Medulla oblongata (tissue), 1 donor: ENCODE measurements around the gene RNF212.

Experiments
- DNase-seq: peaks from one replicate; pipeline ENCODE4 v3.0.0-alpha.2; 2015; ENCODE audit errors: extremely low spot score

Gene RNF212

GRCh38 chr4:1115528-1116293 is 2.3 kb upstream of the RNF212 start:
- DNase-seq, result no peak

DNA sequence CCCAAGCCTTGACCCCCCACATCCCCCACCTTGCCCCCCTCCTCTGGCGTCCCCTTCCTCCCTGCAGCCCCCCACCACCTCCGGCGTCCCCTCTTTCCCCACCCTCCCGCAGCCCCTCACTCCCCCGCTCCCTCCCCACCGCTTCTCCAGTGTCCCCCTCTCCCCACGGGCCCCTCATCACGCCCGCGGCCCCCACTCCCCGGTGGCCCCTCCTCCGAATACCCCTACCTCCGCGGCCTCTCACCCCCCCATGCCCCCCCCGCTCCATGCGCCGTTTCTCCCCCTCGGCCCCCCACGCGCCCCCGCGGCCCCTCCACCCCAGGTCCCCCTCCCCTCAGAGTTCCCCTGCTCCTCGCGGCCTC is 562 bp downstream of the RNF212 start:
- DNase-seq, result no peak

DNA sequence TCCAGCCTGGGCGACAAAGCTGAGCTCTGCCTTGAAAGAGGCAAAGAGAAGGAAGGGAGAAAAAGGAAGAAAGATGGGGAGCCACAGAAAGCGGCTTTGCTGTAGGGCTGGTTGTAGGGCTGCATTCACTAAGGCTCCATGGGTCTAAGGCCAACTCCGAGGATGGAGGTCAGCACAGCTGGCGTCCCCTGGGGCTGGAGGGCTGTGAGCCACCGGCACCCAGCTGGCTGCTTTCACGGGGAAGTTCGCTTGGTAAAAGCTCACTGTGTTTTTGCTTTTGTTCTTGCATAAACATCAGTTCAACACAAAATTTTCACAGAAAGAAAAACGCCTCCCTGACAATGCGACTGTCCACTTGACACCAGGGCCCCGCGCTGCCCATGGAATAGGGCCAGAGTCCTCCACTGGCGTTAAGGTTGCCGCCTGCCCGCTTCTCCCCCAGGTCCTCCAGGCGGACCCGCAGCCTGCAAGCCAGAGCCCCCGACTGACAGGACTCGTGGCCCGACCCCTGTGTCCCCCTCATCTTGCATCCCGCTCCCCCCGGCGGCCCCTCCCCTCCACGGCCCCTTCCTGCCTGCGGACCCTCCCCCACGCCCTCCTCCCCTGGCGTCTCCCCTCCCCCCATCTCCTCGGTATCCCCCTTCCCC is 1.1 kb downstream of the RNF212 start:
- no peak for DNase-seq

DNA sequence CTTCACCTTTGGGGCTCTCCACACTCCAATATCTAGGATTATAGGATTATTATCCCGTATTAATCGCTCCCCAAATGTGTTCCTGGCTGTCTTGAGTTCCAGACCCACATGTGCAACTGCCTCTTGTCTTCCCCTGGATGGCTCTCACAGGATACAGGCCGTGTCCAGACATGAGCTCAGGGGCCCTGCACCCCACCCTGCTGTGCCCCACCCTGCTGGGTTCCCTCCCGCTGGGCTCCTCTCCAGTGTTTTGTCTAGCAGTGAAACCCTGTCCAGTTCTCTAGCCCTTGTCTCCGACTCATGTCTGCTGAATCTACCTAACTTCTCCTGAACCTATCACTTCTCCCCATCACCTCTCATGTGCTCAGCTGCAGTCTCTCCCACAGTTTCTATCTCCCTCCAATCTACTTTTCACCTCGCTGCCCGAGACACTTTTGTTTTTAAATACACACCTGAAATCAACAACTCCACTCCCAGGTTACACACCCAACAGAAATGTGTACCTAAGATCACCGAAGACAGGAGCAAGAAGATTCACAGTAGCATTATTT is 2.0 kb downstream of the RNF212 start:
- DNase-seq, result no peak

- DNase-seq, result no peak
These were observed 3.4 kb downstream of the RNF212 start for GRCh38 chr4:1109898-1110506.

GRCh38 chr4:1109333-1109732 is 4.0 kb downstream of the RNF212 start:
- no peak for DNase-seq

GRCh38 chr4:1105662-1106061 is 7.7 kb downstream of the RNF212 start:
- DNase-seq, result no peak

DNA sequence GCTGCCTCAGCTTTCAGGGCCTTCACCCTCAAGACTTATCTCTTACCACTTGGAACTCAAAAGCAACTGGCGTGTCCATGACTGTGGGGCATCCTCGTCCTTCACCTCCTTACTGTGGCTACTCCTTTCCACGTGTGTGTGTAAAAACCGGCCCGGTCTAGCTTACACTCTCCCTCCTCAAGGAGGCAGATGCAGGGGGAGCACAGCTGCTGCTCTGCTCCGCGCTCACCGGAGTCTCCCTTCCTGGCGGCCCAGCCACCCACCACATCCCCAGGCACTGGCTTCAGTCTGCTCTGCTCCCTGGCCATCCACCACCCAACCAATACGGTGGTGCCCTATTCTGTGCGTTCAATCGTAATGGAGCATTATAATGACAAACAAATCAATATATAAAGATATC is 8.3 kb downstream of the RNF212 start:
- DNase-seq, result no peak

DNA sequence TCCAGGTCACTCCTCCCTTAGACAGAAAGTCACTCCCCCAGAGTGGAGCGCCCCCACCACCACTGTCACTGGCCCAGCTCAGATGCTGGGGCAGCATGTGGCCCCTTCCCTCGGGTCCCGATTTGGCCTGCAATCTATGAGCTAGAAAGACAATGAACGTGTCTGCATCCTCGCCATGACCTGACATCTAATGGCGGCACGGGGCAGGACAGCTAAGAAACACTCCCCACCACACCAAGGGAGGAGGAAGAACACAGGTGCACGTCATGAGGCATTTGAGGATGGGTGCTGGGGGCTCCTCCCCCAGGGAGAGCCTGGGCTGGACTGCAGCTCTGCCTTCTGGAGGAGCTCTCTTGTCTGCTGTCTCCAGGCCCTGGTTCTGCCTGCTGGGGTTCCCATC is 8.7 kb downstream of the RNF212 start:
- DNase-seq, result no peak

DNA sequence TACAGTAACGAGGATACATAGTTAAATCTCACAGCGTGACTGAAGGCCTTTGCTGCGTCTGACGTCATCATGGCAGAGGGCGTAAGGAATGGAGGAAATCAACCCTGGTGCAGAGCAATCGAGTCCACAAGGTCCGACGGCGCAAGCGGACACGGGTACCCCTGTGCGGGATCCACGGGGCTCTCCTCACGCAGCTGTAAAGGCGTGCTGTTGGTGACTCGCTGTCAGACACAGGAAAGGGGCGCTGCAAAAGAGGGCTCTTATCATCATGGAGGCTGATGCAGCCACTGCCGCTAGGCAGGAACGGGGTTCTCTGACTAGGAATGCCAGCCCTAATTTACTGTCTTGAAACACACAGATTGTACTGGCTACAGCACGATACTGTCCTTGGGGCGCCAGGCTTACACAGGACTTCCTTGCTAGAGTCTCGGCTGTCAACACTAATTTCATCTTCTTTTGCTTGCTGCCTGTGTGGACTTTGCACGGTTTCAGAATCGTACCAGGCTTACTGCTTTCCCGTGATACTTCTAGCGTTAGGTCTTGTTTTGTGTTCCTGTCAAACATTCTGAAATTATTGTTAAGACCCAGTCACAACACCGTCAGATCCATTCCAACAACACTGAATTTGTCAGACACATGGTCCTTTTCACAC is 13.6 kb downstream of the RNF212 start:
- DNase-seq, result no peak

- no peak for DNase-seq
These were observed 14.1 kb downstream of the RNF212 start for GRCh38 chr4:1099270-1099669.

DNA sequence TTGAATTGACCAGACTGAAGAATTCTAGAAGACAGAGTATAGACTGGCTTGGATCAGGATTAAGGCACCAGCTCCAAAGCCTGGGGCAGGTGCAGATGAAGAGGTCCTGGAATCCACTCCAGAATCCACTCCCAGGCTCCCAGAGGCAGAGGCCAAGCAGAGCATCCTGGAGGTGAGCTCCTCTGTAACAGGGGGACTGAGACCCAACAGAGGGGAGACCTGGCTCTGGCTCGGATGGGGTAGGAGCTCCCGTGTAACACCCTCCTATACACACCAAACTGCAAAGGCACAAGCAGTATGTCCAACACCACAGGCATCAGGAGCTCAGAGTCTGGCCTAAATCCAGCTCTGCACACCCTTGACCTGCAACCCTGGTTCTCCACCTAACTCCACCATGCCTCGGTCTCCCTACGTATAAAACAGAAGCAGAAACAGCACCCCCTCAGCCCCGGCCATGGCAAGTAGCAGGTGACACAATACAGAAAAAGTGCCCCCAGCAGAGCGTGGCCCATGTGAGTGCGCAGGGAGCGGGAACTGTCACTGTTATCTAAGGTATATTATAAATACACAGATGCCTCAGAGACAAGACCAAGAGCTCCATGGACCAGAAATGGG is 14.9 kb downstream of the RNF212 start:
- DNase-seq, result no peak

DNA sequence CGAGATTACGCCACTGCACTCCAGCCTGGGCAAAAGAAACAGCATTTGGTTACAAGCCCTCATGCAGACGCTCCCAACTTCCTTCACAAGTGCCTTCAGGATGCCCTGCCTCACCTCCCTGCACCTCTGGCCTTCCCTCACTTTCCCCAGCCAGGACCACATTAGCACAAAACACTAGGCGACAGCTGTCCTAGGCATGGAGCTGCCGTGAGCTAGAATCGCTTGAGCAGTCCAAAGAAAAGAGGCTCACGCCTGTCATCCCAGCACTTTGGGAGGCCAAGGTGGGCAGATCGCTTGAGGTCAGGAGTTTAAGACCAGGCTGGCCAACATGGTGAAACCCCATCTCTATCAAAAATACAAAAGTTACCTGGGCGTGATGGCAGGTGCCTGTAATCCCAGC is 15.8 kb downstream of the RNF212 start:
- no peak for DNase-seq

GRCh38 chr4:1096841-1097240 is 16.5 kb downstream of the RNF212 start:
- DNase-seq, result no peak

DNA sequence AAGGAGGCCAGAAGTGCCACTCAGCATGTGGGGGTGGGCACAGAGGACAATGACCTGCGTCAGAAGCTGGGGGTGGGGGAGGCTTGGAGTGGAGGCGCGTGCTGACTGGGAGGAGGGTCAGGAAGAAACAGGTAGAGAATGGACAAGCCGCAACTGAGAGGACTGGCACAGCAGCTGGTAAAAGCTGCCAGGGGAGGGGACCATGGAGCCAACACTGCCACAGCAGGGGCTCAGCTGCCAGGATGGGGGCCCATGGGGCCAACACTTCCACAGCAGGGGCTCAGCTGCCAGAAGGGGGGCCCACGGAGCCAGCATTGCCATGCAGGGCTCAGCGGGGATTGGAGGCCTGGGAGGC is 19.1 kb downstream of the RNF212 start:
- no peak for DNase-seq

DNA sequence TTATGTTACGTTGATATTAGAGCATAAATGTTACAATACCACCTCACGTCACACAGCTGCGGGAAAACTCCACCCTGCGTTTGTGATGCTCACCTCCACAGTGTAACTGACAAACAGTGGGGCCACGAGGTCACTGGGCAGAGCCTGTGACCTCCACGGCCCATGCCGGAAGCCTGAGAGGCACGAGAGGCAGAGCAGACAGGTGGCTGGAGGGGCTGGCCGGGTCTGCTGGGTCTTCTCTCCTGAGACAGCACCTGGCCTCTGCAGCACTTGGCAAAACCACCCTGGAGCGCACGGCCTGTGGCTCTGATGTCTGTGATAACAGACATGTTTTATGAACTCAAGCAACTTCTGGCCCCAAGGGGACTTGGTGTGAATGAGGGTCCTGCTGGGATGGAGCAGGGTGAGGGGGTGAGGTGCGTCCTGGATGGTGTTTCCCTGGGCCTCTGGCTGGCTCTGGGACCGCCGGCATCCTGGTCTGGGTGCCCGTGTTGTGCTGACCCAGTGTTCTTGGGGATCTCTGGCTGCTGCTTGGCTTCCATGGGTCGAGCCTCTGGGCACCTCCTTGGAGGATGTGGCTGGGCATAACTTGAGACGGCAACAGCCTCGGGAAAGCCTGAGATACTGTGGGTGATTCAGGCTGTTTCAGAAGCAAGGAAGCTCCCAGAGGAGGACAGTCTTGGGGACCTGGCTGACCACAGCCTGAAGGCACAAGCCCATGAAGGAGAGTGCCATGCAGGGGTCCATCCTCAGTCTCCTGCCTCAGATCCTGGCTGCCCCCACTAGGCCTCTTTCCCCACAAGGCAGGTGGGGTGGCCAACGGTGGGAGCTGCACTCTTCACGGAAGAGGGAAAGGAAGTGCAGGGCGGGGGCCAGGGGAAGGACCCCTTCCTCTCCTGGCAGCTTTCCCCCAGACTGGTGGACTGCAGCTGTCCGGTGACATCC is 19.7 kb downstream of the RNF212 start:
- no peak for DNase-seq

- DNase-seq, result no peak
These were observed 20.4 kb downstream of the RNF212 start for GRCh38 chr4:1092983-1093361.

GRCh38 chr4:1092026-1092982 is 21.1 kb downstream of the RNF212 start:
- no peak for DNase-seq

DNA sequence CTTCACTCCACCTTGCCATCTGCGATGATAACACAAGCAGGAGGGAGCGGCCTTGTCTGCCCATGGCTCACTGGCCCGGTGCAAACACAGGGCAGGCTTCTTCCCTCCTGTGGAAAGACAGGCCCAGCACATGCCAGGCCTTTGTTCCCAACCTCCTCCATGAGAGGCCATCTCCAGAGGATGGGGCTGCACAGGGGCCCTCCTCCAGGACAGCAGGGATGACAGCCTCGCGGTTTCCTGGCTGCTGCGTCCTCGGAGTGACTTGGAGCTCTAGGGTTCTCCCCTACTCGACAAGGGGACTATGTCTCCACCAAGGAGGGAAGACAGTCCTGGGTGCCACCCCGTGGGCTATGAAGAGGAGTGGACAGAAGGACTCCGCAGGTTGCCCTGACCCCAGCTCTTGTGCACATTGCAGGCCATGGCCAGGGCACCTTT is 21.8 kb downstream of the RNF212 start:
- no peak for DNase-seq
